GM21717 (cell line): ENCODE data around the gene NAT8L.

Experiments used
- ATAC-seq: cut with Tn5 transposase; IDR thresholded peaks from one replicate; pipeline ENCODE4 v1.9.1; 2021; ENCODE audit warnings: mild to moderate bottlenecking, moderate library complexity; ENCODE audit not compliant: unreplicated experiment

Gene NAT8L

GRCh38 chr4:2089222-2089621 lies 30.1 kb downstream of the NAT8L start:
- no peak for ATAC-seq

DNA sequence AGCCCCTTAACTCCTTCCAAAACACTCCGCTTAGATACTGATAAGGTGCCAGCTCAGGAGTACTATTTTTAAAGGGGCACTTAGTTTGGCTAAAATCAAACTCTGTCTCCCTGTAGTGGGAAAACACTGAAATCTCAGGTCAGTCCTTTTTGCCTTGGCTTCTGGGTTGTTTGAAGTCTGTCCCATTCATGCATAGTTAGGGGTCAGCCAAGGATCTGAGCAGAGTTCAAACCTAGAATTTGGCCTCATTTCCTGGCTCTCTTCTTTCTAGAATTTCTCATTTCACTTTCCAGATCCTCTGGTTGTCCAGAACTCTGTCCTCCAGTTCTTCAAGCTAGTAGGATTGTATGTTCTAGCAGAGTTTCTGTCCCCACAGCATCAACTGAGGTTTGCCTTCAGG lies 31.5 kb downstream of the NAT8L start:
- ATAC-seq: no peak

- no peak for ATAC-seq
Observed at GRCh38 chr4:2091990-2092668, 33.0 kb downstream of the NAT8L start.

- no peak for ATAC-seq
Observed at GRCh38 chr4:2092669-2093053, 33.5 kb downstream of the NAT8L start.

- no peak for ATAC-seq
Observed at GRCh38 chr4:2093265-2093664, 34.1 kb downstream of the NAT8L start.

- ATAC-seq: no peak
Observed at GRCh38 chr4:2094545-2094944, 35.4 kb downstream of the NAT8L start.

- no peak for ATAC-seq
Observed at GRCh38 chr4:2095236-2096072, 36.3 kb downstream of the NAT8L start.

GRCh38 chr4:2096073-2096609 lies 37.0 kb downstream of the NAT8L start:
- ATAC-seq: no peak

DNA sequence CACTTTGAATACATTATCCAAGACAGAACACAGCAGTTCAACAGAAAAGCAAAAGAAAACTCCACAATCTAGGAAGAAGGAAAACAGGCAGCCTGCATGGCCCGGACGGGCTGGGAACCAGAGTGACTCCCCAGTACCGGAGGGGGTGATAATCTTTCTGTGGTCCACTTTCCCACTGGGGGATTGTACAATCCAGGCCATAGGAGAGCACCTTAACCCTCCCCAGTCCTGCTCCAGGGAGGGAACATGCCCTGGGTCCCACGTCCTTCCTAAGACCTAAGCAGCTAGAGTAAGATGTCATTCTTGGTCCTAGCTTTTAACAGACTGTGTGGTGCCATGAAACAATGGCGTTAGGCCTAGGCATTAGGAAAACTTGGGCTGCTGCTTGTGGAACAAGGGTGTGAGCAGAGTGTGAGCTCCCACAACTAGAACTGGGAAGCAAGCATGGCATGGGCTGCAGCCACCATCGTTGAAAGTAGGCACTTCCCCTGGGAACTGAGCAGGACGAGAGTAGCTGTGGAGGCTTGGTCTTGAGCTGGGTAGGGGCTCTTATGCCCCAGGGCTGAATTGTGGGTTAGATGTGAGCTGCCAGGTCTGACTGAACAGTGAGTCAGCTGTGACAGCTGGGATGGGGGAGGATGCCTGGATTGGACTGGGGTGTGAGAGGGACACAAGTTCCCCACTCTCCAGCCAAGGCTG lies 42.4 kb downstream of the NAT8L start:
- no peak for ATAC-seq

DNA sequence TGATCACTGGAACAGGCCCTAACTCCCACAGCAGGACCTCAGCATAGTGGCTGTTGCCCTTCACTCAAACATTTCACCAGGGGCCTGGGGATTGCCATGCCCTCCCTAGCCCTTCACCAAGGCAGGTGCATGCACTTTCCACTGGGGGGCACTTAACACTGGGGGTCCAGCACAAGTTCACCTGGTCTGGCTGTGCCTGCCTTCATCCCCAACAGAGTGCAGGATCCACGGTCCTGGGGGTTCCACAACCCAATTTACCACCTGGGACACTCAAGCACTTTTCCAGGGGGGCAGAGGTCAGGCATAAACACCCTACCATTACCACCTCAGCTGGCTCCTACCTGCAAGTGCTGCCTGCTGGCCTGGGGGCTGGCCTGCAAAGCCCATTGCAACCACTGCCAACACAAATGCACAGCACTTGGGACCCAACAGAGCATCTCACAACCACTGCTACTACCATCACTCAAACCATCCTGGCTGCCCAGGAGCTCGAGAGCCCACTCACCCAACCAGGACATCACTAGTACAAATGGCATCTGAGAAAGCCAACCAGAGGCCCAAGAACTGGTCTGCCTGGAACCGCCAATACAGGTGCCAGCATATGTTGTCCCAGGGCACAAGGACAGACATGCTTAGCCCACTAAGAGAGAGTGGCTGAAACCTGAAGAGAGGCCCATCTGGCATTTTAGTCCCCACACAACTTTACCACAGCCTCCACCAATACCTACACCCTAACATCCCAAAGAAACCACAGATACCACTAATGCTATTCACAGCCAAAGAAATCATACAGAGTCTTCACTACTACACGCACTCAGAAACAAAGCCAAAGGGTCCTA lies 43.1 kb downstream of the NAT8L start:
- no peak for ATAC-seq

DNA sequence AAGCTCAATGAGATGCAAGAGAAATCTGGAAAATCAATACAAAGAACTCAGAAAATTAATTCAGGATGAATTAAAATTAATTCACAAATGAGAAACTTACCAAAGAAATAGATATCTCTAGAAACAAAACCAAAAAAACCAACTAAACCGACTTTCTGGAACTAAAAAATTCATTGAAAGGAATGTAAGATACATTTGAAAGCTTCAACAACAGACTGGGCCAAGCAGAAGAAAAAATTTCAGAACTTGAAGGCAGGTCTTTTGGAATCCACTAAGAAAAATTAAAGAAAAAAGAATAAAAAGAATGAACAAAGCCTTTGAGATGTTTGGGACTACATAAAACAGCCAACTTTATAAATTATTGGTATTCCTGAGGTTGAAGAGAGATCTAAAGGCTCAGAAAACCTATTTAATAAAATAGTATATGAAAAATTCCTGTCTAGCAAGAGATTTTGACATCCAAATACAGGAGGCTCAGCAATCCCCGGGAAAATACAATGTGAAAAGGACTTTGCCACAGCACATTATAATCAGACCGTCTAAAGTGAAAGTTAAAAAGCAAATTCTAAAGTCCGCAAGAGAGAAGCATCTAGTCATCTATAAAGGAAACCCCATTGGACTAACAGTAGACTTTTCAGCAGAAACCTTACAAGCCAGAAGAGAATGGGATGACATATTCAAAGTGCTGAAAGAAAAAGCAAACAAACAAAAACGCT lies 44.2 kb downstream of the NAT8L start:
- ATAC-seq: no peak

- ATAC-seq: no peak
Observed at GRCh38 chr4:2103843-2104547, 44.9 kb downstream of the NAT8L start.

GRCh38 chr4:2104556-2105345 lies 45.6 kb downstream of the NAT8L start:
- ATAC-seq: no peak

GRCh38 chr4:2105559-2105958 lies 46.4 kb downstream of the NAT8L start:
- ATAC-seq: no peak

DNA sequence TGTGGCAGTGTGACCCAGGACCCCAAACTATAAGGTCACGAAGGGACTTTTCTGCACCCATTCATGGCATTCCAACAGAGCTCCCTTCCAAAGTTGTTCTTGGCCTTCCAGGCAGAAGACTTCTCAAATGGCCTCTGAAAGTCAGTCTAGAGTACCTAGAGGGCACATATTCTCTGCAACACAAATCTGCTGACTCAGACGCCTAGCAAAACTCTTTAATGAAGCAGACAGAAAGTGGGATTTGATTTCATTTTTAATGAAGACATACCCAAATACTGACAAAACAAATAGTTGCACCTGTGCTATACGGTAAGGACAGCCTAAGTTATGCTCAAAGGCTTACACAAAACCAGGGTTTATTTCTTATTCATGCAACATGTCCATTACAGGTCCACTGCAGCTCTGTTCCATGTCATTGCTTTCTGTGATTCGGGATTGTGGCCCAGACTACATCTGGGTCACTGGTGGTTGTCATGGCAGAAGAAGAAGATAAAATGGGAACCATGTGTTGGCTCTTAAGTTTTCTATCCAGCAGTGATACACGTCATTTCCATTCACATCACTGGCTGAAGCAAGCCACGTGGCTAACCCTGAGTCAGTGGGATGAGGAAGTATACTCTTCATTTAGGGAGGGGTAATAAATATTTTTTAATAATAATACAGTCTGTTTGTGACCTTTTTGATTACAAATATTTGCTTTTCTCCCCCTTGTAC lies 57.7 kb downstream of the NAT8L start:
- no peak for ATAC-seq
